H1 (cell line): ENCODE measurements around the gene CACNA1D. TPM values are rescaled to one million over a fixed set of nuclear protein-coding genes. Genes with fewer than 3 reads are reported as not detected.
A peak's percentile ranks its signal among the peaks of the same experiment; 100 is the strongest.

Experiments used
- CTCF ChIA-PET: fragments of 300-600 bp; sonication (Branson Sonifier 250); formaldehyde crosslinking; loops from one replicate; lab custom pipeline; 2021; ENCODE audit not compliant: partially characterized antibody; lab: Charles Lee
- POLR2A ChIA-PET: fragments of 300-600 bp; sonication (Branson Sonifier 250); formaldehyde crosslinking; loops from one replicate; lab custom pipeline; 2021; ENCODE audit warnings: inconsistent platforms; ENCODE audit not compliant: partially characterized antibody; lab: Charles Lee
- DNase-seq, 2 experiments: peaks; one replicate each; pipeline versions ENCODE4 v3.0.0 to v3.0.0-alpha.2; 2010 to 2022; ENCODE audit warnings: low spot score in 2 of 2, low read depth in 1 of 2, mixed read lengths in 1 of 2
- FAIRE-seq: peaks from 2 replicates; lab custom pipeline; 2011; peaks lifted over from hg19 to GRCh38; lab: Jason Lieb, UNC
- H2AFZ ChIP-seq: 2 replicates; pipeline ENCODE4 v1.8.1; 2012; ENCODE audit warnings: low read length, inconsistent platforms
- H2AK5ac ChIP-seq: 2 replicates; pipeline ENCODE4 v1.6.1; 2013; ENCODE audit warnings: low read depth, low read length
- H2BK120ac ChIP-seq: replicated peaks from 2 replicates; pipeline ENCODE3; 2013; ENCODE audit warnings: low read depth, low read length, inconsistent platforms
- H2BK12ac ChIP-seq: 2 replicates; pipeline ENCODE4 v1.6.1; 2013; ENCODE audit warnings: low read depth, low read length
- H2BK15ac ChIP-seq: 2 replicates; pipeline ENCODE4 v1.6.1; 2013; ENCODE audit warnings: low read length
- H2BK20ac ChIP-seq: 2 replicates; pipeline ENCODE4 v1.6.1; 2013; ENCODE audit warnings: low read length
- H2BK5ac ChIP-seq: 2 replicates; pipeline ENCODE4 v1.6.1; 2013; ENCODE audit warnings: low read depth, low read length
- H3K14ac ChIP-seq: 2 replicates; pipeline ENCODE4 v1.6.1; 2013; ENCODE audit warnings: inconsistent platforms; ENCODE audit not compliant: insufficient read length
- H3K18ac ChIP-seq: 2 replicates; pipeline ENCODE4 v1.6.1; 2013; ENCODE audit warnings: low read length; ENCODE audit errors: extremely low read depth
- H3K23ac ChIP-seq: 2 replicates; pipeline ENCODE4 v1.6.1; 2013; ENCODE audit warnings: inconsistent platforms; ENCODE audit not compliant: insufficient read length
- H3K23me2 ChIP-seq: 2 replicates; pipeline ENCODE4 v1.6.1; 2013; ENCODE audit warnings: low read depth, low read length
- H3K27ac ChIP-seq: 2 replicates; pipeline ENCODE4 v1.6.1; 2011; ENCODE audit warnings: low read depth, low read length, inconsistent platforms
- H3K27me3 ChIP-seq, 4 experiments: replicated peaks in 1 of 4; 1 replicate in 1 of 4; 2 replicates in 3 of 4; pipeline versions ENCODE4 v1.6.1 to v1.8.1; 2011 to 2013; ENCODE audit warnings: low read length in 3 of 4, mild to moderate bottlenecking in 3 of 4, inconsistent platforms in 2 of 4, mixed read lengths in 2 of 4, moderate library complexity in 1 of 4; ENCODE audit not compliant: control insufficient read depth in 3 of 4, insufficient read depth in 3 of 4; ENCODE audit errors: extremely low read depth in 1 of 4
- H3K36me3 ChIP-seq, 4 experiments: 2 replicates each; pipeline versions ENCODE4 v1.6.1 to v1.8.1; 2011 to 2013; ENCODE audit warnings: mild to moderate bottlenecking in 4 of 4, low read length in 3 of 4, moderate library complexity in 2 of 4, control low read depth in 1 of 4, inconsistent platforms in 1 of 4; ENCODE audit not compliant: insufficient read depth in 4 of 4, control insufficient read depth in 2 of 4
- H3K4ac ChIP-seq: replicated peaks from 2 replicates; pipeline ENCODE3; 2013; ENCODE audit warnings: low read length, low read depth, mixed read lengths, inconsistent platforms; ENCODE audit not compliant: insufficient read length
- H3K4me1 ChIP-seq, 4 experiments: replicated peaks in 1 of 4; 1 replicate in 1 of 4; 2 replicates in 3 of 4; pipeline versions ENCODE4 v1.6.1 to v1.8.1; 2011 to 2013; ENCODE audit warnings: low read length in 3 of 4, inconsistent platforms in 2 of 4, mixed read lengths in 1 of 4; ENCODE audit not compliant: insufficient read depth in 4 of 4, control insufficient read depth in 3 of 4
- H3K4me2 ChIP-seq, 2 experiments: 2 replicates each; pipeline versions ENCODE4 v1.6.1 to v1.8.1; 2011 to 2013; ENCODE audit warnings: low read depth in 2 of 2, low read length in 2 of 2, control low read depth in 1 of 2, inconsistent platforms in 1 of 2, mild to moderate bottlenecking in 1 of 2; ENCODE audit not compliant: insufficient read depth in 1 of 2
- H3K4me3 ChIP-seq, 4 experiments: fragments of 200-600, 300-600 bp in 1 of 4; sonication (generic), shearing (Covaris generic), sonication (Bioruptor Twin) in 1 of 4; 2 replicates each; pipeline versions ENCODE4 v1.5.1 to v1.8.1; 2011 to 2016; ENCODE audit warnings: low read length in 4 of 4, low read depth in 3 of 4, control low read depth in 2 of 4, inconsistent platforms in 2 of 4, mild to moderate bottlenecking in 2 of 4, mixed read lengths in 1 of 4, moderate library complexity in 1 of 4; ENCODE audit not compliant: insufficient read depth in 2 of 4; ENCODE audit errors: extremely low read depth in 1 of 4
- H3K56ac ChIP-seq: replicated peaks from 2 replicates; pipeline ENCODE3; 2013; ENCODE audit warnings: low read depth, mild to moderate bottlenecking, mixed read lengths, low read length, inconsistent platforms; ENCODE audit not compliant: insufficient read length
- H3K79me1 ChIP-seq: 2 replicates; pipeline ENCODE4 v1.6.1; 2013; ENCODE audit warnings: low read depth, low read length, control low read depth
- H3K79me2 ChIP-seq, 2 experiments: 2 replicates each; pipeline versions ENCODE4 v1.6.1 to v1.8.1; 2012 to 2013; ENCODE audit warnings: low read length in 2 of 2, mild to moderate bottlenecking in 2 of 2, inconsistent platforms in 1 of 2; ENCODE audit not compliant: insufficient read depth in 2 of 2, control insufficient read depth in 1 of 2
- H3K9ac ChIP-seq, 4 experiments: replicated peaks in 1 of 4; 1 replicate in 1 of 4; 2 replicates in 3 of 4; pipeline versions ENCODE4 v1.6.1 to v1.8.1; 2011 to 2013; ENCODE audit warnings: low read depth in 3 of 4, low read length in 3 of 4, control low read depth in 2 of 4, mild to moderate bottlenecking in 2 of 4, moderate library complexity in 2 of 4, inconsistent platforms in 1 of 4; ENCODE audit errors: extremely low read depth in 1 of 4
- H3K9me3 ChIP-seq, 2 experiments: 2 replicates each; pipeline versions ENCODE4 v1.6.1 to v1.8.1; 2012 to 2013; ENCODE audit warnings: mild to moderate bottlenecking in 2 of 2, moderate library complexity in 2 of 2, control low read depth in 1 of 2, inconsistent platforms in 1 of 2, low read depth in 1 of 2, low read length in 1 of 2, mixed read lengths in 1 of 2; ENCODE audit not compliant: insufficient read depth in 2 of 2
- H4K20me1 ChIP-seq, 2 experiments: replicated peaks in 1 of 2; 2 replicates each; pipeline versions ENCODE3 to v1.8.1; 2011 to 2013; ENCODE audit warnings: inconsistent platforms in 2 of 2, low read length in 2 of 2, mild to moderate bottlenecking in 1 of 2; ENCODE audit not compliant: insufficient read depth in 2 of 2, control insufficient read depth in 1 of 2
- H4K5ac ChIP-seq: 2 replicates; pipeline ENCODE4 v1.6.1; 2013; ENCODE audit warnings: low read length, low read depth, mixed read lengths, inconsistent platforms; ENCODE audit not compliant: insufficient read length
- H4K8ac ChIP-seq: 2 replicates; pipeline ENCODE4 v1.8.0; 2013; ENCODE audit warnings: mild to moderate bottlenecking, moderate library complexity, low read length, inconsistent platforms; ENCODE audit not compliant: insufficient read depth; ENCODE audit errors: extremely low read depth
- H4K91ac ChIP-seq: replicated peaks from 2 replicates; pipeline ENCODE3; 2013; ENCODE audit warnings: low read length, mixed read lengths, inconsistent platforms; ENCODE audit not compliant: insufficient read length
- ASH2L ChIP-seq: fragments of 200-600, 300-600 bp; sonication (generic); IDR thresholded peaks from one replicate; pipeline ENCODE4 v1.7.1; 2017; ENCODE audit warnings: low read length
- CBX5 ChIP-seq: fragments of 300-800, 300-1000 bp; sonication (generic); IDR thresholded peaks from 2 replicates; pipeline ENCODE4 v1.7.1; 2016; ENCODE audit warnings: antibody characterized with exemption, low read length, low read depth
- E2F6 ChIP-seq: IDR thresholded peaks from 2 replicates; pipeline ENCODE4 v1.6.1; 2012; ENCODE audit warnings: inconsistent platforms
- EZH2 ChIP-seq: fragments of 200-600 bp; sonication (generic); IDR thresholded peaks from 2 replicates; pipeline ENCODE4 v1.7.1; 2012; ENCODE audit warnings: low read depth, mild to moderate bottlenecking, moderate library complexity, low read length, inconsistent platforms; ENCODE audit not compliant: severe bottlenecking
- FOSL1 ChIP-seq: IDR thresholded peaks from 2 replicates; pipeline ENCODE4 v1.6.1; 2011; ENCODE audit warnings: mild to moderate bottlenecking, low read depth, low read length, moderate library complexity; ENCODE audit not compliant: insufficient read depth
- HDAC6 ChIP-seq: IDR thresholded peaks from one replicate; pipeline ENCODE4 v1.7.1; 2012; ENCODE audit warnings: low read depth, mild to moderate bottlenecking, inconsistent platforms, low read length, moderate library complexity
- KDM4A ChIP-seq: IDR thresholded peaks from one replicate; pipeline ENCODE4 v1.7.1; 2012; ENCODE audit warnings: low read depth, mild to moderate bottlenecking, moderate library complexity, low read length, inconsistent platforms; ENCODE audit not compliant: severe bottlenecking
- MAX ChIP-seq: IDR thresholded peaks from 2 replicates; pipeline ENCODE4 v1.6.1; 2012; ENCODE audit warnings: inconsistent platforms
- RBBP5 ChIP-seq: IDR thresholded peaks from 2 replicates; pipeline ENCODE4 v1.7.1; 2012; ENCODE audit warnings: low read depth, mild to moderate bottlenecking, inconsistent platforms, low read length, moderate library complexity, borderline replicate concordance
- WGBS, 2 experiments: shearing (Covaris generic) in 1 of 2; methylation state at CpG; one replicate each; pipeline versions ENCODE4 v1.1.6 to v1.1.7; 2013 to 2015; ENCODE audit warnings: low lambda C conversion rate in 2 of 2, mixed read lengths in 2 of 2, inconsistent platforms in 1 of 2, low coverage in 1 of 2, missing lambda C conversion rate in 1 of 2; ENCODE audit not compliant: insufficient replicate concordance in 2 of 2, insufficient coverage in 1 of 2, insufficient read length in 1 of 2; ENCODE audit errors: extremely low coverage in 1 of 2, missing lambda C conversion rate in 1 of 2; 5-methylcytosine and 5-hydroxymethylcytosine counted together
- polyA plus RNA-seq, 7 experiments: library from polyadenylated mRNA; depleted of rRNA in 3 of 7; stranded (reverse) in 5 of 7; unstranded in 2 of 7; fragments of >200 nt in 5 of 7; fragments of 200-250 nt in 2 of 7; gene quantifications; 1 replicate in 5 of 7; 2 replicates in 1 of 7; 4 replicates in 1 of 7; pipeline versions ENCODE4 v1.2.1 to v1.2.3, GENCODE V29; 2011 to 2013; ENCODE audit warnings: missing spikeins in 2 of 7, mixed read lengths in 2 of 7
- total RNA-seq: library from RNA; stranded (reverse); fragmentation: NEBNext Ultra II Directional; extraction: Animal tissue kit (Norgen Biotek cat#: 25700); gene quantifications from 2 replicates; pipeline ENCODE4 v1.2.1, GENCODE V29; 2021

CACNA1D gene
- total and polyA plus RNA-seq, 2 of the 8 experiments (the other 6 are each of a cell fraction or from before 2014, with no cell fraction given): 2.0 to 2.9 TPM

GRCh38 chr3:53495520-53496391, 1.3 kb downstream of the CACNA1D start:
- no peak overlapping the region for H3K56ac ChIP-seq
- H4K5ac ChIP-seq: no peak overlapping the region
- H4K91ac ChIP-seq: no peak overlapping the region
- H2BK20ac ChIP-seq: no peak overlapping the region
- H3K18ac ChIP-seq: no peak overlapping the region; the same call in none of the 2 replicates
- H3K79me1 ChIP-seq: no peaks in the 10 kb centered on the region
- peaks cover 13 to 46% (median 41%) of the 10 kb centered on the region in 4 experiments for H3K27me3 ChIP-seq
- no peak overlapping the region for H3K4ac ChIP-seq
- H3K23me2 ChIP-seq: peaks cover 16% of the 10 kb centered on the region; the same call in 1 of the 2 replicates
- H2BK5ac ChIP-seq: peak overlapping the region; percentile 5; the same call in 1 of the 2 replicates
- 3% methylated on average over 47 of the region's 57 CpGs; no CpG with 5 or more reads in 1 of the 2 experiments for WGBS, 2 experiments
- DNase-seq (peak in 1 of 2 experiments; percentile 72), FAIRE-seq (no peak)
- POLR2A ChIA-PET: no interaction called here
- H3K4me2 ChIP-seq: peak overlapping the region; percentile 99 to 100
- H2BK12ac ChIP-seq: 0 out of 2 replicates have a peak overlapping the region, but pooled peaks have one; percentile 17
- peaks cover 0 to 14% (median 9%) of the 10 kb centered on the region in 4 experiments; a peak in 5 of 7 replicates for H3K4me1 ChIP-seq
- H3K4me3 ChIP-seq: peak overlapping the region; percentile 46 to 70 (median 59)
- no peaks in the 10 kb centered on the region for H3K9me3 ChIP-seq
- peak overlapping the region; percentile 59; the same call in 1 of the 2 replicates for H2AFZ ChIP-seq
- CTCF ChIA-PET: interaction anchor here (1.6 kb wide), 1 partner anchor 19 kb away, joined by 4 read pairs; no protein-coding TSS in a partner anchor
- H2BK120ac ChIP-seq: no peak overlapping the region
- H3K9ac ChIP-seq: peak overlapping the region in 1 of 4 experiments; percentile 8; a peak in 2 of 7 replicates
- H4K8ac ChIP-seq: no peak overlapping the region; the same call in 1 of the 2 replicates
- H3K36me3 ChIP-seq: no peaks in the 10 kb centered on the region
- H3K27ac ChIP-seq: no peak overlapping the region
- H2AK5ac ChIP-seq: no peak overlapping the region
- no peak overlapping the region for H3K14ac ChIP-seq
- H3K79me2 ChIP-seq: no peaks in the 10 kb centered on the region
- H2BK15ac ChIP-seq: no peak overlapping the region
- H4K20me1 ChIP-seq: peaks cover 0 to 2% of the 10 kb centered on the region in 2 experiments
- no peak overlapping the region for H3K23ac ChIP-seq
- TF ChIP-seq FOSL1: no peak
- peak; percentile 79 for TF ChIP-seq E2F6
- TF ChIP-seq MAX: peak; percentile 49; the same call in 1 of the 2 replicates
- peak; percentile 78 for TF ChIP-seq EZH2
- no peak for TF ChIP-seq HDAC6
- TF ChIP-seq ASH2L: peak; percentile 65
- TF ChIP-seq RBBP5: peak; percentile 40; the same call in 1 of the 2 replicates
- no peak for TF ChIP-seq CBX5
- peak; percentile 93 for TF ChIP-seq KDM4A
